OCI-LY7 (cell line): ENCODE data around the gene SSX2IP. TPM values are rescaled to one million over a fixed set of nuclear protein-coding genes. Genes with fewer than 3 reads are reported as not detected.

ENCODE experiments used
- BruUV-seq: library from RNA; stranded (reverse); fragments of 400-500 nt; replicated peaks from 2 replicates; lab custom pipeline; 2021; lab: Mats Ljungman, UMichigan
- CTCF ChIA-PET: fragments of 300-600 bp; sonication (Branson Sonifier 250); formaldehyde crosslinking; loops from one replicate; lab custom pipeline; 2022; ENCODE audit warnings: antibody characterized with exemption; ENCODE audit not compliant: unreplicated experiment; lab: Charles Lee
- POLR2A ChIA-PET: fragments of 300-600 bp; sonication (Branson Sonifier 250); formaldehyde crosslinking; loops from one replicate; lab custom pipeline; 2022; ENCODE audit warnings: antibody characterized with exemption; lab: Charles Lee
- DNase-seq: peaks from one replicate; pipeline ENCODE4 v3.0.0-alpha.2; 2015; ENCODE audit warnings: low spot score
- H2AFZ ChIP-seq: fragments of 200-600 bp; sonication (generic), shearing (Covaris generic); 2 replicates; pipeline ENCODE4 v1.6.1; 2014; ENCODE audit warnings: mild to moderate bottlenecking, antibody characterized with exemption, low read length, moderate library complexity
- H3K27ac ChIP-seq: fragments of 200-600 bp; sonication (generic); 2 replicates; pipeline ENCODE4 v1.5.1; 2014; ENCODE audit warnings: mixed run types, low read depth, mild to moderate bottlenecking, moderate library complexity, low read length, inconsistent platforms; ENCODE audit not compliant: poor library complexity, severe bottlenecking
- H3K36me3 ChIP-seq: fragments of 200-600 bp; sonication (generic); 2 replicates; pipeline ENCODE4 v1.6.1; 2014; ENCODE audit warnings: mild to moderate bottlenecking, antibody characterized with exemption, low read length, moderate library complexity, mixed read lengths; ENCODE audit not compliant: insufficient read depth
- H3K4me1 ChIP-seq: fragments of 200-600 bp; sonication (generic); 2 replicates; pipeline ENCODE4 v1.5.1; 2014; ENCODE audit warnings: mild to moderate bottlenecking, low read length; ENCODE audit not compliant: insufficient read depth, poor library complexity, severe bottlenecking
- H3K4me2 ChIP-seq: fragments of 200-600 bp; sonication (generic); 2 replicates; pipeline ENCODE4 v1.6.1; 2014; ENCODE audit warnings: mild to moderate bottlenecking, low read length
- H3K4me3 ChIP-seq: fragments of 200-600 bp; sonication (generic); 2 replicates; pipeline ENCODE4 v1.5.1; 2014; ENCODE audit warnings: mild to moderate bottlenecking, low read depth, low read length; ENCODE audit not compliant: poor library complexity, severe bottlenecking
- H3K79me2 ChIP-seq: fragments of 200-600 bp; sonication (generic); 2 replicates; pipeline ENCODE4 v1.6.1; 2016; ENCODE audit warnings: low read depth, mild to moderate bottlenecking, low read length, moderate library complexity, mixed read lengths; ENCODE audit not compliant: insufficient read depth
- H3K9me2 ChIP-seq: fragments of 200-600 bp; sonication (generic); 2 replicates; pipeline ENCODE4 v1.6.1; 2016; ENCODE audit warnings: mild to moderate bottlenecking, low read length, mixed read lengths; ENCODE audit not compliant: insufficient read depth
- H3K9me3 ChIP-seq: fragments of 200-600 bp; sonication (generic); 2 replicates; pipeline ENCODE4 v1.6.1; 2014; ENCODE audit warnings: mild to moderate bottlenecking, mixed run types, low read length, mixed read lengths
- H4K20me1 ChIP-seq: fragments of 200-600 bp; sonication (generic); 2 replicates; pipeline ENCODE4 v1.6.1; 2014; ENCODE audit warnings: mild to moderate bottlenecking, antibody characterized with exemption, low read length, moderate library complexity, mixed read lengths; ENCODE audit not compliant: insufficient read depth
- EZH2phosphoT487 ChIP-seq: fragments of 200-600 bp; sonication (generic); IDR thresholded peaks from 2 replicates; pipeline ENCODE4 v1.6.1; 2018; ENCODE audit warnings: low read depth, borderline replicate concordance, mild to moderate bottlenecking, mixed run types, antibody characterized with exemption, low read length, moderate library complexity, mixed read lengths
- intact Hi-C: fragments of 100-400 bp; cut with micrococcal nuclease; formaldehyde crosslinking; loops from one replicate; pipeline ENCODE4 v1.10.0; 2022; ENCODE audit not compliant: unreplicated experiment
- total RNA-seq, 2 experiments: library from RNA; depleted of rRNA in 1 of 2; stranded (reverse); fragments of >200 nt in 1 of 2; shearing (Covaris generic) in 1 of 2; gene quantifications; 2 replicates each; pipeline ENCODE4 v1.2.3, GENCODE V29; 2014 to 2022
- TF ChIP-seq, protein P1 (sequence below): fragments of 200-600 bp; sonication (generic); conservative IDR thresholded peaks from 2 replicates; pipeline ENCODE4 v1.5.1; 2014; ENCODE audit warnings: mild to moderate bottlenecking, antibody characterized with exemption, low read length, moderate library complexity, mixed read lengths

SSX2IP gene
- total RNA-seq, 2 experiments from 2014 or later, result 24.1 to 24.4 TPM

GRCh38 chr1:84691122-84691783, 992 bp upstream of the SSX2IP start:
- H3K9me3 ChIP-seq, result no peaks in the 10 kb centered on the region
- peak overlapping the region; percentile 95 for H3K4me2 ChIP-seq
- peaks cover 24% of the 10 kb centered on the region; the same call in 1 of the 2 replicates for H4K20me1 ChIP-seq
- H3K4me1 ChIP-seq, result peaks cover 48% of the 10 kb centered on the region
- CTCF ChIA-PET, result no interaction called here
- intact Hi-C loops, result loop anchor here (2.0 to 10.0 kb wide), 5 partner anchors 70 to 584 kb away; partner anchors contain the start of genes BCL10, CTBS, MCOLN2 and SAMD13
- peak; percentile 31 for DNase-seq
- H3K27ac ChIP-seq, result peak overlapping the region; percentile 77
- POLR2A ChIA-PET, result interaction anchor here (1.5 kb wide), 1 partner anchor 118 kb away, joined by 7 read pairs; no protein-coding TSS in a partner anchor
- peaks cover 47% of the 10 kb centered on the region for H3K79me2 ChIP-seq
- H3K36me3 ChIP-seq, result no peaks in the 10 kb centered on the region; the same call in 1 of the 2 replicates
- H3K4me3 ChIP-seq, result peak overlapping the region; percentile 84
- no peak for TF ChIP-seq EZH2phosphoT487
- TF ChIP-seq, protein P1, sequence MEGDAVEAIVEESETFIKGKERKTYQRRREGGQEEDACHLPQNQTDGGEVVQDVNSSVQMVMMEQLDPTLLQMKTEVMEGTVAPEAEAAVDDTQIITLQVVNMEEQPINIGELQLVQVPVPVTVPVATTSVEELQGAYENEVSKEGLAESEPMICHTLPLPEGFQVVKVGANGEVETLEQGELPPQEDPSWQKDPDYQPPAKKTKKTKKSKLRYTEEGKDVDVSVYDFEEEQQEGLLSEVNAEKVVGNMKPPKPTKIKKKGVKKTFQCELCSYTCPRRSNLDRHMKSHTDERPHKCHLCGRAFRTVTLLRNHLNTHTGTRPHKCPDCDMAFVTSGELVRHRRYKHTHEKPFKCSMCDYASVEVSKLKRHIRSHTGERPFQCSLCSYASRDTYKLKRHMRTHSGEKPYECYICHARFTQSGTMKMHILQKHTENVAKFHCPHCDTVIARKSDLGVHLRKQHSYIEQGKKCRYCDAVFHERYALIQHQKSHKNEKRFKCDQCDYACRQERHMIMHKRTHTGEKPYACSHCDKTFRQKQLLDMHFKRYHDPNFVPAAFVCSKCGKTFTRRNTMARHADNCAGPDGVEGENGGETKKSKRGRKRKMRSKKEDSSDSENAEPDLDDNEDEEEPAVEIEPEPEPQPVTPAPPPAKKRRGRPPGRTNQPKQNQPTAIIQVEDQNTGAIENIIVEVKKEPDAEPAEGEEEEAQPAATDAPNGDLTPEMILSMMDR, result no peak
- no peaks in the 10 kb centered on the region for H3K9me2 ChIP-seq
- BruUV-seq, result TSS peak; percentile 91
- peak overlapping the region; percentile 93 for H2AFZ ChIP-seq

DNA sequence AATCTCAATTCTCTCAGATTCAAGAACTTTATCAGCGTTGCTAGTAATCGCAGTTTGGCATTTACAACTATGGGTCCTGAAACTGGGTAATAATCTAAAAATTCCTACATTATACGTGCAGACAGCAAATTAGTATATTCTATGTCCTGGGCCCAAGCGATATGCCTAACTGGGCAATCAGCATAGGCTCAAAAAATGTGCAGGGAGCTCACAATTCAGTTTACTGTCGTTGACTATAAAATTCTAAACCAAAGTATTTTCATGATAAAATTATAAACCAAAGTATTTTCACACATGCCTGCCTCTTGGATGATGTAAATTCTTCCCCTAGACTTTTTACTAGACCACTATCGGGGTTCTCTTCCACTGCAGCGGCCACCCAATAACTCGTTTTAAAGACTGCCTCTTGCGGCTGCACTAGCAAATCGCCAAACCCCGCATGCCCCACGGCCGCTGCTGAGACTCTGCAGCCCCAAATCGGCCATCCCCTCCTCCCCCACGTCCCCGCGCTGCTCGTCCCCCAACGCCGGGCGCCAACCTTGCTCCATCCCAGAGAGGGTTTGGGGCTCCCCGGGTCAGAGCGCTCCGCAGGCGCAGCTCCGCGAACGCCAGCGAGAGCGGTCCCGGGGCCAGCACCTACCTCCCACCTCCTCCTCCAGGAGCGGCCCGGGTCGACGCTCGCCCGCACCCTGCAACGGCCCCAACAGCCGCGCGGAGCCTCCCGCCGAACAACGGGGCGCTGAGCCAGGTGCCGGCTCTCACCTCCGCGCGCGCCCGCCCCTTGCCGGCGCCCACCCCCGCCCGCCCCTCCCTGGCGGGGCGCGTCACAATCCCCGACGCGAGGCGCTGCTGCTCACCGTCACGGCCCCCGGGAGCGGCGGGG, 506 bp downstream of the SSX2IP start:
- DNase-seq, result peak; percentile 69
- no peaks in the 10 kb centered on the region; the same call in 1 of the 2 replicates for H3K36me3 ChIP-seq
- TF ChIP-seq, protein P1, result peak; percentile 64
- TF ChIP-seq EZH2phosphoT487, result no peak
- peak overlapping the region; percentile 95 for H3K4me2 ChIP-seq
- peaks cover 62% of the 10 kb centered on the region for H3K79me2 ChIP-seq
- CTCF ChIA-PET, result no interaction called here
- peak overlapping the region; percentile 84 for H3K4me3 ChIP-seq
- H2AFZ ChIP-seq, result peak overlapping the region; percentile 93
- BruUV-seq, result TSS peak; percentile 52
- H4K20me1 ChIP-seq, result peaks cover 25% of the 10 kb centered on the region; the same call in 1 of the 2 replicates
- POLR2A ChIA-PET, result interaction anchor here (0.6 to 1.9 kb wide), 10 partner anchors 10 to 546 kb away, joined by 3 to 6 read pairs (median 4); partner anchors contain the start of genes GNG5, PRKACB and SPATA1
- no peaks in the 10 kb centered on the region for H3K9me2 ChIP-seq
- H3K27ac ChIP-seq, result peak overlapping the region; percentile 77
- H3K9me3 ChIP-seq, result no peaks in the 10 kb centered on the region
- H3K4me1 ChIP-seq, result peaks cover 48% of the 10 kb centered on the region
- intact Hi-C loops, result loop anchor here (1.0 to 10.0 kb wide), 8 partner anchors 69 to 925 kb away; partner anchors contain the start of genes BCL10, CTBS, GNG5 and MCOLN2
